ENCODE measurements around the gene ZBTB16. TPM values are rescaled to one million over a fixed set of nuclear protein-coding genes. Genes with fewer than 3 reads are reported as not detected.

The ZBTB16 gene
- total and polyA plus RNA-seq, 8 donors = 7.9 to 318 (median 55.3) TPM

- Histone ChIP-seq H3K36me3 (peaks cover 56 to 91% (median 88%) of the 10 kb centered on the region in 4 donors), H3K4me3 (peak overlapping the region in 3 of 4 donors; percentile 7 to 96 (median 15)), H3K9me3 (no peaks in the 10 kb centered on the region), H3K4me1 (peaks cover 61 to 94% (median 79%) of the 10 kb centered on the region in 4 donors), H3K27me3 (no peaks in the 10 kb centered on the region), H3K27ac (peak overlapping the region in 1 of 5 donors; percentile 37)
- intact Hi-C loops (cut with DNase I; ENCODE audit: low total_unique reads) = loop anchor here (10.0 kb wide), 1 partner anchor 116 kb away; no protein-coding TSS in a partner anchor
- DNase-seq = no peak
- 86 to 96% (median 89%) methylated on average over 4 of the region's 4 CpGs for WGBS, 5 donors
- TF ChIP-seq EP300 (IDR thresholded peaks at IDR 0.05) = no peak
These were observed 8.8 kb downstream of the ZBTB16 start for GRCh38 chr11:114068327-114068726.

GRCh38 chr11:114070464-114071139 is 11.1 kb downstream of the ZBTB16 start:
- 89 to 93% (median 92%) methylated on average over 7 of the region's 7 CpGs for WGBS, 5 donors
- Histone ChIP-seq H3K4me3 (peak overlapping the region in 2 of 4 donors; percentile 25 to 39), H3K27me3 (no peaks in the 10 kb centered on the region), H3K9me3 (no peaks in the 10 kb centered on the region), H3K4me1 (peaks cover 54 to 94% (median 77%) of the 10 kb centered on the region in 4 donors), H3K36me3 (peaks cover 41 to 89% (median 87%) of the 10 kb centered on the region in 4 donors), H3K27ac (peak overlapping the region in 1 of 5 donors; percentile 3)
- no peak for TF ChIP-seq POLR2A (IDR thresholded peaks at IDR 0.05)
- peak in 1 of 3 donors; percentile 27 for TF ChIP-seq POLR2AphosphoS5 (IDR thresholded peaks at IDR 0.05)
- no peak for DNase-seq
- intact Hi-C loops (cut with DNase I; ENCODE audit: low total_unique reads) = no loop called here

- intact Hi-C loops (cut with DNase I; ENCODE audit: low total_unique reads) = no loop called here
- H3K27ac ChIP-seq = peak overlapping the region in 3 of 5 donors; percentile 0 to 81 (median 16)
- no peaks in the 10 kb centered on the region for H3K27me3 ChIP-seq
- no peaks in the 10 kb centered on the region for H3K9me3 ChIP-seq
- peaks cover 60 to 97% (median 80%) of the 10 kb centered on the region in 4 donors for H3K4me1 ChIP-seq
- TF ChIP-seq CTCF (IDR thresholded peaks at IDR 0.05) = no peak
- TF ChIP-seq POLR2A (IDR thresholded peaks at IDR 0.05) = no peak
- TF ChIP-seq POLR2AphosphoS5 (IDR thresholded peaks at IDR 0.05) = no peak
- TF ChIP-seq EP300 (IDR thresholded peaks at IDR 0.05) = no peak
- WGBS, 5 donors = 75 to 90% (median 87%) methylated on average over 9 of the region's 9 CpGs
- DNase-seq = no peak
- peak overlapping the region in 3 of 4 donors; percentile 0 to 39 (median 27) for H3K4me3 ChIP-seq
- H3K36me3 ChIP-seq = peaks cover 28 to 88% (median 83%) of the 10 kb centered on the region in 4 donors
These were observed 13.7 kb downstream of the ZBTB16 start for GRCh38 chr11:114073007-114073827.

GRCh38 chr11:114073828-114074381 is 14.4 kb downstream of the ZBTB16 start:
- peak overlapping the region in 3 of 4 donors; percentile 20 to 39 (median 27) for H3K4me3 ChIP-seq
- 84 to 92% (median 87%) methylated on average over 9 to 11 of the region's 11 CpGs for WGBS, 5 donors
- H3K9me3 ChIP-seq = no peaks in the 10 kb centered on the region
- TF ChIP-seq POLR2AphosphoS5 (IDR thresholded peaks at IDR 0.05) (no peak), CTCF (IDR thresholded peaks at IDR 0.05) (no peak), POLR2A (IDR thresholded peaks at IDR 0.05) (no peak), EP300 (IDR thresholded peaks at IDR 0.05) (no peak)
- DNase-seq = peak in 1 of 2 donors; percentile 54
- H3K36me3 ChIP-seq = peaks cover 27 to 88% (median 82%) of the 10 kb centered on the region in 4 donors
- intact Hi-C loops (cut with DNase I; ENCODE audit: low total_unique reads) = no loop called here
- peaks cover 67 to 97% (median 84%) of the 10 kb centered on the region in 4 donors for H3K4me1 ChIP-seq
- H3K27ac ChIP-seq = peak overlapping the region in 3 of 5 donors; percentile 16 to 81 (median 30)
- H3K27me3 ChIP-seq = no peaks in the 10 kb centered on the region

All from stomach (tissue), 9 donors.